ENCODE measurements around the gene RPH3AL.
"Not testable (repeated sequence)": the region's sequence is repeated elsewhere in the genome, so short reads cannot be mapped to it uniquely, and the experiment has no call there.

The RPH3AL gene

DNA sequence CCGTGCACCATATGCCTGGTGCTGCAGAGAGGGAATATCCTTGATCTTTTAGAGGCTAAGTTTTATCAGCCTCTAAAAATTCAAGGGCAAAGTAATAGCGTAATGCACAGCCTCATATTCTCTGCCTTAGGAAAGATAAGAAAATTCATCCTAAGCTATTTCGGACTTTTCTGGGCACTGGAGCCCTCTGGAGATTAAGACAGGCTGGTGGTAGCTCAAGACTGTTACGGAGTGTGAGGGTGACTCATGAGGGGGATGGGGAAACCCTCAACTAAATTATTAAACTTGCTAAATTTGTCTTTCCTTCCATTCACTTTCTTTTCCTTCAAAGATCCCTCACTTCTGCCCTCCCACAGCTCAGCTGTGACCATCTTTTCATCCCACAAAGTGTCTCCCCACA lies 73.3 kb downstream of the RPH3AL start:
- DNase-seq = no peak

DNA sequence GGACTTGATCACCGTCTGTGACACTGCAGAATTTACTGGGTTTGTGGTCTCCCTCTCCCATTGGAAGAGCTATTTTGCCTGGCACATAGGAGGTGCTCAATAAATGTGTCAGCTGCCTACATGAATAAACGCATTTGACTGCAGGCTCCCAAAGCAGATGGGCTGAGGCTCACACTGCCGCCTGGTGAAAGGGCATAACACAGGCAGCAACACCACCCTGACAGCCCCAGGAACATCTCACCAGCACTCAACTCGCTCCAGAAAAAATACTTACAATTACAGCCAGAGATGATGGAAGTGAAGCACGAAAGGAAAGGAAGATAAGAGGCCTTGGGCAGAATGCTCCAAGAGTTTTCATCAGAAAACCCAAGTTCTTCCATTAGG lies 73.9 kb downstream of the RPH3AL start:
- DNase-seq = no peak

DNA sequence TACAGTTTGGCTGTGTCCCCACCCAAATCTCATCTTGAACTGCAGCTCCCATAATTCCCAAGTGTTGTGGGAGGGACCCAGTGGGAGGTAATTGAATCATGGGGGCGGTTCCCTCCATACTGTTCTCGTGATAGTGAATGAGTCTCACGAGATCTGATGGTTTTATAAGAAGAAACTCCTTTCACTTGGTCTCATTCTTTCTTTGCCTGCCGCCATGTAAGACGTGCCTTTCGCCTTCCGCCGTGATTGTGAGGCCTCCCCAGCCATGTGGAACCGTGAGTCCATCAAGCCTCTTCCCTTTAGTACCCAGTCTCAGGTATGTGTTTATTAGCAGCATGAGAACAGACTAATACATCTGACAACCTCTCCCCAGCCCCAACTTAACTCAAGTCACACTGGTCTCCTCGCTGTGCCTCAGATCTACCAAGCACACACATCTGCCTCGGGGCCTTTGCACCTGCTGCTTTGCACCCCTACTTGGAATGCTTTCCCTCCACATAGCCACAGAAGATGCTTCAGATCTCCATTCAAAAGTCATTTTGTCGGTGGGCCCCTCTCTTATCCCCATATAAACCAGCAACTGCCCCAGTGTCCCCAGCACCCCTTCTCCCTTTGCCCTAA lies 74.4 kb downstream of the RPH3AL start:
- DNase-seq = no peak

DNA sequence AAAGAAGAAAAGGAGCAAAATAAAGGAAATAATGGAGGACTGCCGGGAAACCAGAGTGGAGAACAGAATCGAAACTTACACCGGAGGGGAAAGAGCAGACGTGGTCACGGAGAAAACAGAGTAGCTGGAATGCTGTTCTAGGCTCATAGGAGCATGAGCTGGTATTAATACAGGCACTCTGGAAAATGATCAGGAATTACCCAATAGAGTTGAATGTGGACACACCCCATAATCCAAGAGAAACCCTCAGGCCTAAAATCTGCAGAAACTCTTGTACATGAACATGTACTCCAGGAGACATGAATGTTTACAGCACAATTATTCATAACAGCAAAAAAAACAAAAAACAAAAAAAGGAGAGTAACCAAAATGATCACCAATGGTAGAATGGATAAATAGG lies 77.7 kb downstream of the RPH3AL start:
- no peak for DNase-seq

DNA sequence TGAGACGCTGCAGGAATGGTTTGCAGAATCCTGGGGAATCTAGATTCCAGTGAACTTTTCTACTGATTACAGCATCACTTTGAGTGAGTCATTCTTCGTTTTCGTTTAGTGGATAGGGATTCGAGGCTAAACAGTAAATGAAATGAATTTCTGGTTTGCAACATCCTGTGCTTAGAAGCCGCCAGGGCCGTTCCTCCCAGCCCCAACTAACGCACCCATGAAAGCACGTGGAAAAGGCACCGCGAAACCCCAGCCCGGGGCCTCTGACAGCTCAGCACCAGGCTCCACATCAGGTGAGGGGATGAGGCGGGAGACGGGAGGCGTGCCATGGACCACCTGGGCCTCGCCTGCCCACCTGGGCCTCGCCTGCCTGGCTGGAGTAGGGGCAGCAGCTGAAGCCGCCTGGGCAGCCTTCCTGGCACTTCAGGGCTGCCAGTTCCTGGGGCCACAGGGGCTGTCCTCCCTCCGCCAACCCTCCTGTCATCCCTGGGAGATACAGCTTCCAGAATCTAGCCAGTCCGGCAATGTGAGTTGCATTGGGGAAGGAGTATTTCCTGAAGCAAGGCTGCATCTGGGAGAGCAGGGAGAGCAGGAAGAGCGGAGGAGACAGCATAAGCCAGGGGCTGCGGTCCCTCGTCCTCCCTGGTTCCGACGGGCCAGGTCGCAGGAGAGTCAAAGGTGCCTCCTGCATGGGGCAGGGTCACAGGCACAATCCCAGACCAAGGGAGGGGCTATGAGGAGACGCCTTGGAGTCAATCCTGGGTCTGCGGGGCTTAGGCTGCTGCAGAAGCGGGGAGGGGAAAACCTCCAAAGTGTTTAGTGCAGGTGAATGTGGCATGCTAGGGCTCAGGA lies 78.4 kb downstream of the RPH3AL start:
- DNase-seq = no peak

DNA sequence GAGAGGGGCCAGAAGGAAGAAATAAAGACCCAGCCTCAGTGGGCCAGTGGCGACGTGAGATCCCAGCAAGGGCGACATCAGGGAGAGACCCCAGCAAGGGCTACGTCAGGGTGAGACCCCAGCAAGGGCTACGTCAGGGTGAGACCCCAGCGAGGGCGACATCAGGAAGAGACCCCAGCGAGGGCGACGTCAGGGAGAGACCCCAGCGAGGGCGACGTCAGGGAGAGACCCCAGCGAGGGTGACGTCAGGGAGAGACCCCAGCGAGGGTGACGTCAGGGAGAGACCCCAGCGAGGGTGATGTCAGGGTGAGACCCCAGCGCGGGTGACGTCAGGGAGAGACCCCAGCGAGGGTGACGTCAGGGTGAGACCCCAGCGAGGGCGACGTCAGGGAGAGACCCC lies 79.8 kb downstream of the RPH3AL start:
- not testable (repeated sequence) for DNase-seq

DNA sequence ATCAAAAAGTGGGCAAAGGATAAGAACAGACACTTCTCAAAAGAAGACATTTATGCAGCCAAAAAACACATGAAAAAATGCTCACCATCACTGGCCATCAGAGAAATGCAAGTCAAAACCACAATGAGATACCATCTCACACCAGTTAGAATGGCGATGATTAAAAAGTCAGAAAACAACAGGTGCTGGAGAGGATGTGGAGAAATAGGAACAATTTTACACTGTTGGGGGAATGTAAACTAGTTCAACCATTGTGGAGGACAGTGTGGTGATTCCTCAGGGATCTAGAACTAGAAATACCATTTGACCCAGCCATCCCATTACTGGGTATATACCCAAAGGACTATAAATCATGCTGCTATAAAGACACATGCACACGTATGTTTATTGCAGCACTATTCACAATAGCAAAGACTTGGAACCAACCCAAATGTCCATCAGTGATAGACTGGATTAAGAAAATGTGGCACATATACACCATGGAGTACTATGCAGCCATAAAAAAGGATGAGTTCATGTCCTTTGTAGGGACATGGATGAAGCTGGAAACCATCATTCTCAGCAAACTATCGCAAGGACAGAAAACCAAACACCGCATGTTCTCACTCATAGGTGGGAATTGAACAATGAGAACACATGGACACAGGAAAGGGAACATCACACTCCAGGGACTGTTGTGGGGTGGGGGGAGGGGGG lies 80.5 kb downstream of the RPH3AL start:
- DNase-seq = not testable (repeated sequence)

DNA sequence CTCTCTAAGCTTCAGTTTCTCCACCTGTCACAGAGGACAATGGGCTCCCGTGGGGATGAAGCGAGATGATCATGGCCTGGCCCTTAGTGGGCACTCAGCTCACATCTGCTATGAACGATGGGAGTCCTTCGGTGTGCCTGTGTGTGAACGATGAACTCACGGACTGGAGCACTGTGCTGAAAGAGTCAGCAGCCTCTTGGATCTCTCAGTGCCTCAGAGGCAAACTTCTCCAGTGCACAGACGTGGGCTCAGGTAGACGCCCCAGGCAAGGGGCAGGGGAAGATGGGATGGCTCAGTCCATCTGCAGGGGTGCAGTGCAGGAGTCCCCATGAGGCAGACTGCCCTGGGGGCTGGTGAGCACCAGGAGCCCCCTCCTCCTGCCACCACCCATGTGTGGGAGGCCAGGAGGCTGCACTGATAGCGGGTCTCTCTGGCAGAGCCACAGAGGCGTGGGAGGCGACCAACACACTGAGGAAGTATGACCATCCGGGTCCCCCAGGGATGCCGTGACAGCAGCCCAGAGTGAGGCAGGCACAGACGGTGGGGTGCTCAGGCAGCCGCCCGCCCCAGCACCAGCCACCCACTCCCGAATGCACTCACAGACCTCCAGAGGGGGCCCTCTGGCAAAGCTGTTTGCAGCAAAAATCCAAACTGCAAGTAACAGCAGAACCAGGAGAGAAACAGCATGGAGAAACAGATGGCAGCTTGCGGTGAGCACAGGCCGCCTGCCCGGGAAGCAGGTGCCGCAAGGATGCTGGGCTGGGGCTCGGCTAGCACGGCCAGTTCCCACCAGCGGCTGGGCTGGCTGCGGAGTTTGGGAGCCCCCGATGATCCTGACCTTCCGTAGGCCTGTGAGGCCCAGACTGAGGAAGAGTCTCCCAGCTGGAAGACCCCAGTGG lies 82.7 kb downstream of the RPH3AL start:
- DNase-seq = no peak

DNA sequence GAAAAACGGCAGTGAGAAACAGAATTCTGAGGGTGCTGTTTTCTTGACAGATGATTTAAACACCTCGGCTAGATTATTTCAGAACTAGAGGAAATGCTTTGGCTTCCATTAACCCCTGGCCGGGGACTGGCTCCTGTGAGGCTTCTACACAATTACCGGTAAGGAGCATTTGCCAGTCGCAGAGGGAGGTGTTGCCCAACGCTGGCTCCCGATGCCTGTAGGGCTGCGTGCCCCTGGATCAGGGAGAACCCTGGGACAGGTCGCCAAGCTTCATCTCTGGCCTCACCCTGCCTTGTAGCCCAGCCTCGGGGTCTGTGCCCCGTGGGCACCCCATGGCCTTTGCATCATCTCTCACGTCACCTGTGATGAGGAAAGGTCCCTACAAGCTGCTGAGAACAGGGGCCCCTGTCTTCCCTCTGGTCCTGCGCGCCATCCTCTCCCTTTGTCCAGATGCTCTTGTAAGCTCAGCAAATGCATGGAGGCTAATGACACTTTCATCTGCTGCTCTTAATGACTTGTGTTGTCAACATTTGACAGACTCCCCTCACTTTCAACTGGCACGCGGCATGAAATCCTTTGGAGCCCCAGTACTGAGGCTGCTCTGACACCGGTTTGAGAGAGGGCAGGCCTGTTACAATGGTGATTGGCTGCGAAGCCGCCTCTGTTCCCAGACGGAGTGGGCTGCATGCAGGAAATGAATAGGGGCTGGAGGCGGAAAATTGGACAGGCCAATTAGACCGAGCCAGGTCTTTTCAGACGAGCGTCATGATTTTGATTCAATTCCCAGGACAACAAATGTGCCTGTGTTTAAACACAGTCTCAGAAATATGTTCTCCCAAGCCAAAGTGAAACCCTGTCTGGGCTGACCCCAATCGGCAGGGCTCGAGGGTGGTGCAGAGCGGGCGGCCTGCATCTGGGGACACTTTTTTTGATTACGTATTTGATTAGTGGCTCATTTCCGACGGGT lies 85.6 kb downstream of the RPH3AL start:
- DNase-seq = no peak

DNA sequence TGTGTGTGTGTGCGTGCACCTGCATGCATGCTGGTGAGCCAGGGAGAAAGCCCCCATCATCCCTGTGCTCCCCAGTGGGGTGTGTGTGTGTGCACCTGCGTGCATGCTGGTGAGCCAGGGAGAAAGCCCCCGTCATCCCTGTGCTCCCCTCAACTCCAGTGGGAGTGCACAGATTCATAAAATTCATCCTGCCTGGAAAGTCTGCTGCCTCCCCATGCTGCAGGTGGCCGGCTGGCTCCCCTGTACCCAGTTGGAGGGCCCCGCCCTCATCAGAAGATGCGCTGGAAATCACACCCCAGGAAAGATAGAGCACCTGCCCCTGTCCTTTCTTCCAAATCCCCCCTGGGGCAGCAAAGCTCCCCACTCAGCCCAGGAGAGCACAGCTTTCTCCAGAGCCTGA lies 86.4 kb downstream of the RPH3AL start:
- no peak for DNase-seq

DNA sequence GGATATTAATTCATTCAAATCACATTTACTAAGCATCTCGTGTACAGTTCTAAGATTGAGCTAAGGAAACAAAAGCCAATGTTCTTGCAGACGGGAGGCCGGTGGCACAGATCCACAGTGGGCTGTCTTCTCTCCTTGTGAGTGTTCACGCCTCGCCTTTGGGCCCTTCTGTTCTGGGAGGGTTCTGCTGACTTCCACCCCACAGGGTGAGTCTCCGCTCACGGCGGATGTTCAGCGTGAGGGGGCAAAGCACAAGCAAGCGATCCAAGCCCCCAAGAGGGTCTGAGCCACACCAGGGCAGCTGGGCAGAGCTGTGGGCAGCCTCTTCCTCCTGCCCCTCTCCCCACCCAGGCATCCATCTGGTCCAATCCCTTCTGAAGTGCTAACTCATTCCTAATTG lies 86.9 kb downstream of the RPH3AL start:
- no peak for DNase-seq

DNA sequence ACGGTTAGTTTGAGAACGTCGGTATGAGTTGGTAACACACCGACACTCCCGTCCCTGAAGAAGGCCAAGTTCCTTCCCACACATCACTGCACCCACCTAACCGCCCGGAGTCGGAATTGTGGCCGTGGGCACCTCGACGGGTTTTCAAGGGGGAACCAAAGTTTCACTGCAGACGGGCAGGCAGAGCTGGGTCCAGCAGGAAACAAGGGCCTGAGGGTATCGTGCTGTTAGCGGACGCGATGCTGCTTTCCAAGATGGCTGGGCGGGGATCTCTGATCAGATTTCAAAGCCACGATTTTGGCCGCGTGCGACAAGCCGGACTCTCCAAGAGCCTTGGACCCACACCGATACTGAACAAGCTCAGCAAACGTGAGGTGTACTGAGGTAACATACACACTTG lies 88.8 kb downstream of the RPH3AL start:
- DNase-seq = no peak

DNA sequence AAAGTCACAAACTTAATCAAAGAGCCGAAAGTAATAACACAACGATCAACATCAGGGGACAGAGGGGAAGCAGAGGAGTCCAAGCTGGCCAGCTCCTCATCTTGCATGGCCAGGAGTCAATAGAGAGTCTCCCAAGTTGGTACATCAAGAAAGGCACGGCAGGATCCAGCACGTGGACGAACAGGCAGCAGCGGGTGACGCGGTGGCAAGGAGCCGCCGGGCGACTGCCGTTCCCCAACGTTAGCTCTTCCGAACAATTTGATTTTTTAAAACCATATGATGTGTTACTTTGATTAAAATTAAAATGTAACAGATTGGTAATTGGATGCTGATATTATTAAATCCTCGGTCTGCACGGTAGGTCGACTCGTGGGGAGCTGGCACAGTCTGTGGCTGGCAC lies 89.3 kb downstream of the RPH3AL start:
- DNase-seq = no peak

DNA sequence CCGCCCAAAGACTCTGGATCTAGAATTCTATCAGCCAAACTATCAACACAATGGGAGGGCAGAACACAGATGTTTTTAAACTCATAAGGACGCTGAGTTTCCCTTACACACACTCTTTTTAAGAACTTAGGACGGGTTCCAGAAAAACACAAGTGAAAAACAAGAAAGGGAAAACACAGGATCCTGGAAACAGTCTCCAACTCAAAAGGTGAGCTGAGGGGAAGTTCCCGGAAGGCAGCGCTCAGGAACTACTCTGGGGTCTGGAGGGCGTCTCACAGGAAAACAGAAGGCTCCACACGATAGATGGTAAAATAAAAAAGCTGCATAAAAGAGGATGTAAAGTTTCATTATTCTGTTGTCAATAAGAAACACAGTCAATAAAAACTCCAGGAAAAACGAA lies 91.0 kb downstream of the RPH3AL start:
- no peak for DNase-seq

DNA sequence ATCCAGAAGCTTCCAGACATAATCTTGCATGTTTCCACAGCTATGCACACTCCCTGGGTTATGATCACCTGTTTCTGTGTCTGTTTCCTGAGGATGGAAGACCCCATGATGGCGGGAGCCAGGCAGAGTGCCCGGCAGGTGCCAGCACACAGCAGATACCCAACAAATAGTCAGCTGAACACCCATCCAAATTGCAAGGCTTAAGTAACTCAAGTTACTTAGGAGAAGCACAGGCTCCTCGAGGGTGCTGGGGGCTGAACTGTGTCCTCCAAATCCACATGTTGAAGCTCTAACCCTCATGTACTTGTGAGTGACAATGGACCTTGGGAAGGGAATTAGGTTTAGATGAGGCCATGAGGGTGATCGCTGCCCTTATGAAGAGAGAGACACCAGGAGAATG lies 91.7 kb downstream of the RPH3AL start:
- DNase-seq = no peak

DNA sequence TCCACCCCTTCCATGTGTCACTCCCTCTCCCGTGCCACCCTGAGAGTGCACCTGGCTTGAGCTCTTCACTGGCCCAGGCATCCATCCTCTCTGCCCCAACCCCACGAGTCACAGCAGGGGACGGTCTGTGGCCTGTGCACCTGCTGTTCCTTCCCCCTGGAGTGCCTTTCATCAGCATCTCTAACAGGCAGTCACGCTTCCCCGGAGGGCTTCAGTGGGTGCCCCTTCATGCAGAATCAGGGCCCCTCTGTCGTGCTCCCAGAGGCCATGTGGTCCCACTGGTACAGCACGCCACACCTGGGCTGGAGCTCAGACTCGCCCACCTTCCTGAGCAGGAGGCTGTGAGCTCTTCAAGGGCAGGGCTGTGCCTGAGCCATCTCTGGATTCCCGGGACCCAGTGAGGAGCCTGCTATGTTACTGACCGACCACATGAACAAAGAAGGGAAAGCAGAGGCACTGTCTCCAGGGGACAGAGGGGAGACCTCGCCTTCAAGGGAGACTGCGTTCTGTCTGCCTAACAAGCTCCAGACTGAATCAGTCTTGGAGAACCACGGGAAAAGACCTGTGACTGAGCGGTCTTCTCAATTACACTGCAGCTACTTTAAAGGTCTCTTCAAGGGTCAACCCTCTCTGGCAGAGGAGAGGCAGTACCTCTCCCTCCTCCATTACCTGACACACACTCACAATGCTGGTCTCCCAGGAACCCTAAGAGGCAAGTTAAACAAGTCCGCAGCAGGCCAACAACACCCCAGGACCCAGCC lies 92.4 kb downstream of the RPH3AL start:
- DNase-seq = no peak

DNA sequence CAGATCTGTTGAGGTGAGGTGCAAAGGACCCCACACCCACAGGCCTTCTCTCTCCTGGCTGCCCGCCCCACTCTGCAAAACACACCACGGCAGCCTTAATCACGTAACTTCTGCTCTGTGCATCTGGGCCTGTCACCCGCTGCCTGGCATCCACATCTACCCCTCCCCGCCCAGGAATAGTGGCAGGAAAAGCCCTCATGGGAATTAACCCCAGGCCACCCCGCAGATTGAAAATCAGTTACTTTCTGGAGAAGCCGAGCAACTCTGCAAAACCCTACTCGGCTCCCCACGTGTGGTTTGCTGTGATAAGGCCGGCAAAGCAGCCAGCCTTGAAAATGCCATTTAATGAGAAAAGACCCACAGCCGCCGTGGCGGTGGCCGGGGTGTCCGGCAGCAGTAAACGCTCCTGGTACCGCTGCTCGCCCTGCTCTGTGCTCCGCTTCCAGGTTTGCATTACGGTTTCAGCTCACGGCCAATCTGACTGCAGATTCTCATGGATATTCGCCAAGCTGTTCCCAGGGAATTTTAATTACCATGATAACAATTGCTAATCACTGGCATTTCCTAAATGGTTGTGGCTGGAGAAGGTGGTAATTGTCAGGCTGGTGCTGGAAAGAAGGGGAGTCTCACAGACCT lies 93.1 kb downstream of the RPH3AL start:
- DNase-seq = no peak

DNA sequence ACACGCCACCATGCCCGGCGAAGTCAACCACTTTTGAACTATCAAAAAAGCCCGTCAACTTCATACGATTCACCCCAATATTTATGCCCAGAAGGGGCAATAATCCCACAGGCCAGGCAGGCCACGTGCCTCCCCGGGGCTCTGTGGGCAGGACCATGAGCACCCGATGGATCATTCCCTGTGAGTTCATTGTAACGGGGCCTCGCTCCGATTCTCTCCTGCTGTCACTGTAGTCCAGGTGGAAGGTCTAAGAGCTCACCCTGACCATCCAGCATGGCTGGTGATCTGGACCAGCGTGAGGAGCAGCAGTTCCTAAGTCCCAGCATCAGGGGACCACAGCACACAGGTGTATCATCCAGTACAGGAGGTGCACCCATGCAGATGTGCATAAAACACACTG lies 93.7 kb downstream of the RPH3AL start:
- DNase-seq = no peak

DNA sequence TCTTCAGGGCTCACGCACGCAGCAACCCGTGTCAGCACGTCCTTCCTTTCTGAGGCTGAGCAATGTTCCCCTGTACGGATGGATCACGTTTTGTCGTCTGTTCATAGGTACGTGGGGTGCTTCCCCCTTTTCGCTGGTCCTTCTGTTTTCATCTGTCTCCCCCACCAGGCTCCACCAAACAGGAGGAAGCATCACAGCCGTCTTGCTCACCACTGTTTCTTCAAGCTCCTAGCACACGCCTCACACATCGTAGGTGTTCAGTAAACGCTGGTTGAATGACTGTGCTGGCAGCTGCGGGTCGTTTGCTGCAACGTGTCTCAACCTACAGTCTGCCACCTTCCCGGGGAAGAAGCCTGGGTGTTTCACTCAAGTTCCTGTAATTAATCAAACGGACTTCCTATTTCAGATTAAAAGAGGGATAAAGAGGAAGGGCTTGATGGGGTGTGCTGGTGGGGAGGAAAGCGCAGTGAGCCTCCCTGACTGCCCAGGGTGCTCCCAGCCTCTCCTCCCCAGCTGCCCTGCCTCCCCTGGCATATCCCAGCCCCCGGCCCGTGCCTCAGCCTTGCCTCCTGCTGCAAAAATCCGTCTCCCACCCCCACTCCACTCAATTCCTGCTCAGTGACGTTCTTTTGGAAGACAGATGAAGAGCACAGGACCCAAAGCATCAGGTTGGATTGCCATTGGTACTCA lies 94.4 kb downstream of the RPH3AL start:
- DNase-seq = no peak

Data from Kasumi-1 (cell line).